GM12878 (cell line): ENCODE measurements around the gene NUDT5. TPM values are rescaled to one million over a fixed set of nuclear protein-coding genes. Genes with fewer than 3 reads are reported as not detected.

Experiments used
- ATF2 ChIP-seq: IDR thresholded peaks from 2 replicates; pipeline ENCODE4 v1.6.1; 2012; ENCODE audit warnings: low read length, inconsistent platforms
- BCL11A ChIP-seq: IDR thresholded peaks from 2 replicates; pipeline ENCODE4 v1.6.1; 2011; ENCODE audit warnings: low read depth, low read length
- EGR1 ChIP-seq, 2 experiments: IDR thresholded peaks; 1 replicate in 1 of 2; 2 replicates in 1 of 2; pipeline ENCODE4 v1.6.1; 2011 to 2012; ENCODE audit warnings: low read depth in 2 of 2, low read length in 2 of 2, borderline replicate concordance in 1 of 2, mild to moderate bottlenecking in 1 of 2, moderate library complexity in 1 of 2
- EP300 ChIP-seq, 2 experiments: fragments of 150-350 bp in 1 of 2; IDR thresholded peaks; 2 replicates each; pipeline ENCODE4 v1.6.1; 2011 to 2012; ENCODE audit warnings: low read depth in 2 of 2, low read length in 2 of 2, borderline replicate concordance in 1 of 2, improper control_type of control experiment in 1 of 2, inconsistent platforms in 1 of 2; ENCODE audit not compliant: control insufficient read depth in 1 of 2
- HCFC1 ChIP-seq: fragments of 150-350 bp; IDR thresholded peaks from 2 replicates; pipeline ENCODE4 v1.6.1; 2014; ENCODE audit warnings: low read length
- HDGF ChIP-seq: fragments of 450-650 bp; IDR thresholded peaks from 2 replicates; pipeline ENCODE4 v1.6.1; 2016; ENCODE audit warnings: antibody characterized with exemption
- NFIC ChIP-seq: IDR thresholded peaks from 2 replicates; pipeline ENCODE4 v1.6.1; 2012; ENCODE audit warnings: low read depth, mild to moderate bottlenecking, inconsistent platforms, low read length, moderate library complexity
- RELA ChIP-seq: fragments of 450-650 bp; IDR thresholded peaks from 2 replicates; pipeline ENCODE4 v1.8.0; 2014; ENCODE audit warnings: borderline replicate concordance; ENCODE audit not compliant: partially characterized antibody
- SMAD5 ChIP-seq: IDR thresholded peaks from 2 replicates; pipeline ENCODE4 v1.6.1; 2016; ENCODE audit warnings: antibody characterized with exemption, low read depth
- STAT3 ChIP-seq: IDR thresholded peaks from 2 replicates; pipeline ENCODE4 v1.6.1; 2011; ENCODE audit warnings: low read depth, low read length, improper control_type of control experiment
- ZBTB40 ChIP-seq: fragments of 450-650 bp; IDR thresholded peaks from 2 replicates; pipeline ENCODE4 v1.6.1; 2016; ENCODE audit warnings: mild to moderate bottlenecking, moderate library complexity, borderline replicate concordance
- polyA plus RNA-seq, 11 experiments: library from polyadenylated mRNA; depleted of rRNA in 4 of 11; unstranded in 6 of 11; stranded (reverse) in 5 of 11; fragments of >200 nt; fragmentation: Nextera tagmentation in 4 of 11; fragmentation: Illumina TruSeq in 1 of 11; extraction: Ambion mirVana in 4 of 11; extraction: Trizol in 1 of 11; gene quantifications; 1 replicate in 1 of 11; 2 replicates in 10 of 11; pipeline versions ENCODE4 v1.2.1 to v1.2.3, GENCODE V29; 2011 to 2016; ENCODE audit warnings: inconsistent platforms in 2 of 11, missing spikeins in 2 of 11, low read depth in 1 of 11
- total RNA-seq, 4 experiments: library from RNA; depleted of rRNA in 3 of 4; stranded (reverse); fragments of >200 nt in 3 of 4; fragmentation: Illumina TruSeq in 1 of 4; extraction: Trizol in 1 of 4; gene quantifications; 2 replicates each; pipeline versions ENCODE4 v1.2.1 to v1.2.3, GENCODE V29; 2013 to 2021
- TF ChIP-seq, protein P1 (sequence below): fragments of 450-650 bp; conservative IDR thresholded peaks from 2 replicates; pipeline ENCODE4 v1.6.1; 2017; ENCODE audit warnings: mild to moderate bottlenecking, moderate library complexity
- TF ChIP-seq, protein P2 (sequence below): IDR thresholded peaks from 2 replicates; pipeline ENCODE4 v1.6.1; 2012; ENCODE audit warnings: improper control_type of control experiment, low read depth, low read length; ENCODE audit not compliant: insufficient replicate concordance
- TF ChIP-seq, protein P3 (sequence below): IDR thresholded peaks from 2 replicates; pipeline ENCODE4 v1.6.1; 2011; ENCODE audit warnings: mild to moderate bottlenecking, low read depth, low read length, moderate library complexity; ENCODE audit not compliant: insufficient replicate concordance

Gene NUDT5
- total and polyA plus RNA-seq, 10 of the 15 experiments (the other 5 are each of a cell fraction or from before 2014, with no cell fraction given) = 74.1 to 345 (median 153) TPM

- TF ChIP-seq NFIC (peak; percentile 67; the same call in 1 of the 2 replicates), EGR1 (IDR thresholded peaks at IDR 0.05; ENCODE audit: borderline replicate concordance in 1 of 2, low read depth in 2 of 2, low read length in 2 of 2) (no peak), STAT3 (no peak), ATF2 (no peak), HCFC1 (no peak), SMAD5 (no peak), ZBTB40 (no peak), BCL11A (peak; percentile 41; the same call in 1 of the 2 replicates), RELA (no peak), HDGF (no peak), EP300 (IDR thresholded peaks at IDR 0.05; ENCODE audit: borderline replicate concordance in 1 of 2, control insufficient read depth in 1 of 2, low read depth in 2 of 2, low read length in 2 of 2) (no peak; a peak in 2 of 4 replicates)
- TF ChIP-seq, protein P1, sequence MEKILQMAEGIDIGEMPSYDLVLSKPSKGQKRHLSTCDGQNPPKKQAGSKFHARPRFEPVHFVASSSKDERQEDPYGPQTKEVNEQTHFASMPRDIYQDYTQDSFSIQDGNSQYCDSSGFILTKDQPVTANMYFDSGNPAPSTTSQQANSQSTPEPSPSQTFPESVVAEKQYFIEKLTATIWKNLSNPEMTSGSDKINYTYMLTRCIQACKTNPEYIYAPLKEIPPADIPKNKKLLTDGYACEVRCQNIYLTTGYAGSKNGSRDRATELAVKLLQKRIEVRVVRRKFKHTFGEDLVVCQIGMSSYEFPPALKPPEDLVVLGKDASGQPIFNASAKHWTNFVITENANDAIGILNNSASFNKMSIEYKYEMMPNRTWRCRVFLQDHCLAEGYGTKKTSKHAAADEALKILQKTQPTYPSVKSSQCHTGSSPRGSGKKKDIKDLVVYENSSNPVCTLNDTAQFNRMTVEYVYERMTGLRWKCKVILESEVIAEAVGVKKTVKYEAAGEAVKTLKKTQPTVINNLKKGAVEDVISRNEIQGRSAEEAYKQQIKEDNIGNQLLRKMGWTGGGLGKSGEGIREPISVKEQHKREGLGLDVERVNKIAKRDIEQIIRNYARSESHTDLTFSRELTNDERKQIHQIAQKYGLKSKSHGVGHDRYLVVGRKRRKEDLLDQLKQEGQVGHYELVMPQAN = no peak
- TF ChIP-seq, protein P2, sequence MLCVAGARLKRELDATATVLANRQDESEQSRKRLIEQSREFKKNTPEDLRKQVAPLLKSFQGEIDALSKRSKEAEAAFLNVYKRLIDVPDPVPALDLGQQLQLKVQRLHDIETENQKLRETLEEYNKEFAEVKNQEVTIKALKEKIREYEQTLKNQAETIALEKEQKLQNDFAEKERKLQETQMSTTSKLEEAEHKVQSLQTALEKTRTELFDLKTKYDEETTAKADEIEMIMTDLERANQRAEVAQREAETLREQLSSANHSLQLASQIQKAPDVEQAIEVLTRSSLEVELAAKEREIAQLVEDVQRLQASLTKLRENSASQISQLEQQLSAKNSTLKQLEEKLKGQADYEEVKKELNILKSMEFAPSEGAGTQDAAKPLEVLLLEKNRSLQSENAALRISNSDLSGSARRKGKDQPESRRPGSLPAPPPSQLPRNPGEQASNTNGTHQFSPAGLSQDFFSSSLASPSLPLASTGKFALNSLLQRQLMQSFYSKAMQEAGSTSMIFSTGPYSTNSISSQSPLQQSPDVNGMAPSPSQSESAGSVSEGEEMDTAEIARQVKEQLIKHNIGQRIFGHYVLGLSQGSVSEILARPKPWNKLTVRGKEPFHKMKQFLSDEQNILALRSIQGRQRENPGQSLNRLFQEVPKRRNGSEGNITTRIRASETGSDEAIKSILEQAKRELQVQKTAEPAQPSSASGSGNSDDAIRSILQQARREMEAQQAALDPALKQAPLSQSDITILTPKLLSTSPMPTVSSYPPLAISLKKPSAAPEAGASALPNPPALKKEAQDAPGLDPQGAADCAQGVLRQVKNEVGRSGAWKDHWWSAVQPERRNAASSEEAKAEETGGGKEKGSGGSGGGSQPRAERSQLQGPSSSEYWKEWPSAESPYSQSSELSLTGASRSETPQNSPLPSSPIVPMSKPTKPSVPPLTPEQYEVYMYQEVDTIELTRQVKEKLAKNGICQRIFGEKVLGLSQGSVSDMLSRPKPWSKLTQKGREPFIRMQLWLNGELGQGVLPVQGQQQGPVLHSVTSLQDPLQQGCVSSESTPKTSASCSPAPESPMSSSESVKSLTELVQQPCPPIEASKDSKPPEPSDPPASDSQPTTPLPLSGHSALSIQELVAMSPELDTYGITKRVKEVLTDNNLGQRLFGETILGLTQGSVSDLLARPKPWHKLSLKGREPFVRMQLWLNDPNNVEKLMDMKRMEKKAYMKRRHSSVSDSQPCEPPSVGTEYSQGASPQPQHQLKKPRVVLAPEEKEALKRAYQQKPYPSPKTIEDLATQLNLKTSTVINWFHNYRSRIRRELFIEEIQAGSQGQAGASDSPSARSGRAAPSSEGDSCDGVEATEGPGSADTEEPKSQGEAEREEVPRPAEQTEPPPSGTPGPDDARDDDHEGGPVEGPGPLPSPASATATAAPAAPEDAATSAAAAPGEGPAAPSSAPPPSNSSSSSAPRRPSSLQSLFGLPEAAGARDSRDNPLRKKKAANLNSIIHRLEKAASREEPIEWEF = no peak
- TF ChIP-seq, protein P3, sequence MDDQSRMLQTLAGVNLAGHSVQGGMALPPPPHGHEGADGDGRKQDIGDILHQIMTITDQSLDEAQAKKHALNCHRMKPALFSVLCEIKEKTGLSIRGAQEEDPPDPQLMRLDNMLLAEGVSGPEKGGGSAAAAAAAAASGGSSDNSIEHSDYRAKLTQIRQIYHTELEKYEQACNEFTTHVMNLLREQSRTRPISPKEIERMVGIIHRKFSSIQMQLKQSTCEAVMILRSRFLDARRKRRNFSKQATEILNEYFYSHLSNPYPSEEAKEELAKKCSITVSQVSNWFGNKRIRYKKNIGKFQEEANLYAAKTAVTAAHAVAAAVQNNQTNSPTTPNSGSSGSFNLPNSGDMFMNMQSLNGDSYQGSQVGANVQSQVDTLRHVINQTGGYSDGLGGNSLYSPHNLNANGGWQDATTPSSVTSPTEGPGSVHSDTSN = peak; percentile 53
Observed at GRCh38 chr10:12121673-12122072, 74.0 kb downstream of the NUDT5 start (continued).
